Memory B cell (primary cell): ENCODE measurements around the gene MRPS17.

Experiments used
- ATAC-seq: fragments of 150-1000 bp; cut with Tn5 transposase; 2 replicates; pipeline ENCODE4 v1.10.0; 2021; ENCODE audit warnings: low read depth, mild to moderate bottlenecking, moderate library complexity
- DNase-seq, 2 donors: peaks; one replicate each; pipeline ENCODE4 v3.0.0; 2022; ENCODE audit warnings: low spot score in 2 of 2
- H3K27ac Mint-ChIP-seq: one replicate; pipeline ENCODE4 v1.8.0; 2022; ENCODE audit warnings: mild to moderate bottlenecking, moderate library complexity, mixed read lengths
- H3K27me3 Mint-ChIP-seq: one replicate; pipeline ENCODE4 v1.8.0; 2022; ENCODE audit warnings: mixed read lengths
- H3K36me3 Mint-ChIP-seq: one replicate; pipeline ENCODE4 v1.8.0; 2022; ENCODE audit warnings: mild to moderate bottlenecking, mixed read lengths
- H3K4me1 Mint-ChIP-seq: one replicate; pipeline ENCODE4 v1.8.0; 2022; ENCODE audit warnings: mixed read lengths
- H3K4me3 Mint-ChIP-seq: one replicate; pipeline ENCODE4 v1.8.0; 2022; ENCODE audit warnings: mild to moderate bottlenecking, moderate library complexity, mixed read lengths
- H3K9me3 Mint-ChIP-seq: one replicate; pipeline ENCODE4 v1.8.0; 2022; ENCODE audit warnings: mixed read lengths

MRPS17 gene

DNA sequence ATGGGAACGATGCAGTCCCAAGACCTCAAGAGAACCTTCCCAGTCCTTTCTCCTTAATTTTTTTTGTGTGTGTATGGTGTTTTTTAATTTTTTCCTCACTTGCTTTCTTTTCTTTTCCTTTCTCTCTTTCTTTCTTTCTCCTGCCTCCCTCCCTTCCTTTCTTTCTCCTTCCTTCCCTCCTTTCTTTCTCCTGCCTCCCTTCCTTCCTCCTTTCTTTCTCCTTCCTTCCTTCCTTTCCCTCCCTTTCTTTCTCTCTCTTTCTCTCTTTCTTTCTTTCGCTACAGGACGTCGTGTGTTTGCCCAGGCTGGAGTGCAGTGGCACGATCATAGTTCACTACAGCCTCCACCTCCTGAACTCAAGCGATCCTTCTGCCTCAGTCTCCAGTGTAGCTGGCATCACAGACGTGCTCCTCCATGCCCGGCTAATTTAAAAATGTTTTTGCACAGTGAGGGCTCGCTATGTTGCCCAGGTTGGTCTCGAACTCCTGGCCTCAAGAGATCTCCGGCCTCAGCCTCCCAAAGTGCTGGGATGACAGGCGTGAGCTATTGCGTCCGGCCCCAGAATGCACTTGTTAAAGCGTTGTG lies 12.0 kb downstream of the MRPS17 start:
- ATAC-seq (no peak), DNase-seq (no peak)
- Mint-ChIP-seq H3K9me3 (no peaks in the 10 kb centered on the region), H3K27me3 (no peaks in the 10 kb centered on the region), H3K4me3 (peak overlapping the region; percentile 71), H3K27ac (peak overlapping the region; percentile 92), H3K4me1 (peaks cover 21% of the 10 kb centered on the region), H3K36me3 (peaks cover 5% of the 10 kb centered on the region)

DNA sequence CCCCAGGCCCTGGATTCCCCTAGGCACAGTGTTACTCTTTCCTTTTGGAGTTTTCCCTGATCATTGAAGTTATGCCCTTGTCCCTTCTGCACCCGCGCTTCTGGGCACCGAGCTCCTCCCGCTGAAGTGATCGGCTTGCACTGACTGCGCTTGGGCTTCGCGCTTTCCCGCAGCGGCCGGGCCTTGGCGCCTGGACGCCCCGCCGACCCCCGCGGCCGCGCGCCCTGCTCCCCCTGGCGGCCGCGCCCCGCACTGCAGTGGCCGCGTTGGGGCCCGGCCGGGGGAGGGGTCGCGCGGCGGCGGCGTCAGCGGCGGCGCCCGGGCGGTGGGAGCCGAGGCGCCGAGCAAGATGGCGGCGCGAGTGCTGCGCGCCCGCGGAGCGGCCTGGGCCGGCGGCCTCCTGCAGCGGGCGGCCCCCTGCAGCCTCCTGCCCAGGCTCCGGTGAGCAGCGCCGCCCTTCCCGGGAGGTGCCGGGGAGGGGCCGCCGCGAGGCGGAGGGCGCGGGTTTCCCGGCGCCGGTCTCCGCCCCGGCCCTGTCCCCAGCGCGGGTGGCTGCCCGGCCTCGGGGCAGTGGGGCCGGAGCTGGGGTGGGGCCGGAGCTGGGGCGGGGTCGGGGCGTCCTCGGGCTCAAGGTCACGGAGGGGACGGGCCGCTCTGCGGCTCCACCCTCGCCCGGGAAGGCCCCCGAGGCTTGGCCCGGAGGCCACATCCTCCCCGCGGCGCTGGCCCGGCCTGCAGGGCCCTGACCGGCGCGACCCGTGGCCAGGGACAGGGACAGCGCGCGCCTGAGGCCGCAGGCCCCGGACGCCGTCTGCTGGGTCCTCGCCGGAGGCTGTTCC lies 12.8 kb downstream of the MRPS17 start, which contains the start of gene NIPSNAP2:
Gene NIPSNAP2 (plus strand): TSS at position 325 of the 839 bp plus-strand sequence. CDS start 25 bp downstream, at position 350.
- Mint-ChIP-seq H3K9me3 (no peaks in the 10 kb centered on the region), H3K36me3 (peaks cover 8% of the 10 kb centered on the region), H3K27ac (peak within 1 kb of the TSS; percentile 92), H3K4me1 (peaks cover 27% of the 10 kb centered on the region), H3K27me3 (no peaks in the 10 kb centered on the region), H3K4me3 (peak within 1 kb of the TSS; percentile 71)
- peak; percentile 82 for ATAC-seq
- peak; percentile 66 to 81 for DNase-seq

- DNase-seq = no peak
- no peaks in the 10 kb centered on the region for H3K27me3 Mint-ChIP-seq
- H3K4me3 Mint-ChIP-seq = peak overlapping the region; percentile 68
- H3K27ac Mint-ChIP-seq = peak overlapping the region; percentile 72
- H3K4me1 Mint-ChIP-seq = peaks cover 30% of the 10 kb centered on the region
- ATAC-seq = no peak
- peaks cover 12% of the 10 kb centered on the region for H3K36me3 Mint-ChIP-seq
- H3K9me3 Mint-ChIP-seq = no peaks in the 10 kb centered on the region
Measured at GRCh38 chr7:55965100-55965470, 13.4 kb downstream of the MRPS17 start.

GRCh38 chr7:55965805-55966421 lies 14.2 kb downstream of the MRPS17 start:
- peaks cover 15% of the 10 kb centered on the region for H3K36me3 Mint-ChIP-seq
- peak overlapping the region; percentile 32 for H3K4me3 Mint-ChIP-seq
- H3K27ac Mint-ChIP-seq = peak overlapping the region; percentile 72
- no peak for DNase-seq
- no peaks in the 10 kb centered on the region for H3K27me3 Mint-ChIP-seq
- ATAC-seq = no peak
- H3K9me3 Mint-ChIP-seq = no peaks in the 10 kb centered on the region
- peaks cover 35% of the 10 kb centered on the region for H3K4me1 Mint-ChIP-seq

DNA sequence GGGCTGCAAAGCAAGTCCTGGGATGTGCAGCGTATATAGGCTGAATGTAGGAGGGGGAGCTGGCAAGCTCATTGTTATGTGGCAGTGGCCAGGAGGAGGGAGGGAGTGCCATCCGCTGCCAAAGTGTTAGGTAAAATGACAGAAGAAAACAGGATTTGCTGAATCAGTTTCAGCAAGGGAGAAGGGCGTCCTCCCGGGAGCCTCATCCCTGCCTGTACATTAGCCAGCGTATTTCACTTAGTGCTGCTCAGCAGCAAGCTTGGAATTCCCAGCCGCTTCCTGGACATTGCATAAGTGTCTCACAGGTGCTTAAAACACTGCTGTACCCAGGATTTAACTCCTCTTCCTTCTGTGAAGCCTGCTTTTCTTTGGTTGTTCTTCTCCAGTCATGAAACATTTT lies 15.2 kb downstream of the MRPS17 start:
- H3K9me3 Mint-ChIP-seq = no peaks in the 10 kb centered on the region
- H3K27me3 Mint-ChIP-seq = no peaks in the 10 kb centered on the region
- H3K36me3 Mint-ChIP-seq = peaks cover 15% of the 10 kb centered on the region
- ATAC-seq (no peak), DNase-seq (no peak)
- peaks cover 35% of the 10 kb centered on the region for H3K4me1 Mint-ChIP-seq
- no peak overlapping the region for H3K4me3 Mint-ChIP-seq
- H3K27ac Mint-ChIP-seq = peak overlapping the region; percentile 30

GRCh38 chr7:55969391-55969790 lies 17.7 kb downstream of the MRPS17 start:
- no peak for ATAC-seq
- H3K4me1 Mint-ChIP-seq = peaks cover 26% of the 10 kb centered on the region
- no peaks in the 10 kb centered on the region for H3K27me3 Mint-ChIP-seq
- H3K27ac Mint-ChIP-seq = no peak overlapping the region
- no peaks in the 10 kb centered on the region for H3K9me3 Mint-ChIP-seq
- H3K4me3 Mint-ChIP-seq = no peak overlapping the region
- peaks cover 15% of the 10 kb centered on the region for H3K36me3 Mint-ChIP-seq
- no peak for DNase-seq

DNA sequence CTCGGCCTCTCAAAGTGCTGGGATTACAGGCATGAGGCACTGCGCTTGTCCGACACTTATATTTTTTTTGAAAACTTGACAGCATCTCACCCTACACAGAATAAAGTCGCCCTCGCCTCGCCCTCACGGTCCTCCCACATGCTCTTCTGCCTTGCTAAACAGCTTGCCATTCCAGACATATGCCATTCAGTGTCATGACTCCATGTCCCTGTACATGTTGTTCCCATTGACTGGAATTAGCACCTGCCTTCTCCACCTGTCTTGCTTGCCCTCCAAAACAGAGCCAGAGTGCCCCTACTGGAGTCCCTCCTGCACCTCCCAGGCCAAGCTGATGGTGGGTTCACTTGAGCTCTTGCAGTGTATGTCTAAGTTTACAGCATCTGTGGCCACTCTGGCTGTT lies 18.9 kb downstream of the MRPS17 start:
- no peaks in the 10 kb centered on the region for H3K9me3 Mint-ChIP-seq
- ATAC-seq (no peak), DNase-seq (no peak)
- peaks cover 15% of the 10 kb centered on the region for H3K36me3 Mint-ChIP-seq
- H3K4me3 Mint-ChIP-seq = no peak overlapping the region
- no peak overlapping the region for H3K27ac Mint-ChIP-seq
- peaks cover 29% of the 10 kb centered on the region for H3K4me1 Mint-ChIP-seq
- H3K27me3 Mint-ChIP-seq = no peaks in the 10 kb centered on the region

GRCh38 chr7:55970978-55971377 lies 19.3 kb downstream of the MRPS17 start:
- no peak overlapping the region for H3K4me3 Mint-ChIP-seq
- no peaks in the 10 kb centered on the region for H3K27me3 Mint-ChIP-seq
- H3K36me3 Mint-ChIP-seq = peaks cover 15% of the 10 kb centered on the region
- H3K27ac Mint-ChIP-seq = no peak overlapping the region
- DNase-seq = no peak
- H3K9me3 Mint-ChIP-seq = no peaks in the 10 kb centered on the region
- no peak for ATAC-seq
- peaks cover 25% of the 10 kb centered on the region for H3K4me1 Mint-ChIP-seq

DNA sequence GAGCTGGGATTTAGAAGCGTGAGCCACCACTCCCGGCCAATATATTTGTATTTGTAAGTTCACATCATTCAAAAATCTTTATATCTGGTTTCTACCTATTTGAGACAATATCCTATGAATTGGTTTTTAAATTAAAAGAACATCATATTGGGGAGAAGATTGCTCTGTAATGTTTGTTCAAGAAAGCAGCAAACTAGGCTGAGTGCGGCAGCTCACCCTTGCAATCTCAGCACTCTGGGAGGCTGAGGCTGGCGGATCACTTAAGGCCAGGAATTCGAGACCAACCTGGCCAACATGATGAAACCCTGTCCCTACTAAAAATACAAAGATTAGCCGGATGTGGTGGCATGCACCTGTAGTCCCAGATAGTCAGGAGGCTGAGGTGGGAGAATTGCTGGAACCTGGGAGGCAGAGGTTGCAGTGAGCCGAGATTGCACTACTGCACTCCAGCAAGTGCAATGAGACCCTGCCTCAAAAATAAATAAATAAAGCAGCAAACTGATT lies 22.1 kb downstream of the MRPS17 start:
- H3K36me3 Mint-ChIP-seq = peaks cover 19% of the 10 kb centered on the region
- no peak for ATAC-seq
- H3K4me1 Mint-ChIP-seq = peaks cover 19% of the 10 kb centered on the region
- no peak overlapping the region for H3K4me3 Mint-ChIP-seq
- DNase-seq = no peak
- no peaks in the 10 kb centered on the region for H3K9me3 Mint-ChIP-seq
- no peaks in the 10 kb centered on the region for H3K27me3 Mint-ChIP-seq
- H3K27ac Mint-ChIP-seq = no peak overlapping the region

DNA sequence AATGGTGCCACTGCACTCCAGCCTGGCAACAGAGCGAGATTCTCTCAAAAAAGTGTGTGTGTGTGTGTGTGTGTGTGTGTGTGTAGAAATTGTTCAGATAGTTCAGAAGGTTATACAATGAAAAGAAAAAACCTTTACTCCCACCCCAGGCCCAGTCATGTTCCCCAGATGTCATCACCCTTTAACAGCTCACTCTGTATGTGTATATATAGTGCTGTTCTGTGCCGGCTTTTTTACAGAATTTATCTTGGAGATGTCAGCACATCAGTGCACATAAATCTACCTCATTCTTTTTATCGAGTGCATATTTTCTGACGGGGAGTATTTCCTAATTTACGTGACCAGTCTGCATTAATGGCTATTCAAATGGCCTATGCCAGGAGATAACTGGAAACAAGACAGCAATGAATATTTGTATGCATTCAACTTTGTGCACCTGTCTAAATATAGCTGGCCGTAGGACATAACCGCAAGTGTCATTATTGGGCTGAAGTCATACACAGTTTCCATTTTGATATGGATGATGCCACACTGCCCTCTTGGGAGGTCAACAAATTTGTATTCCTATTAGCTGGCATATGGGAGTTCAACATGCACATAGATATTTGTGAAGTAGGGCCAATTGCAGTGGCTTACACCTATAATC lies 24.4 kb downstream of the MRPS17 start:
- ATAC-seq = no peak
- H3K27ac Mint-ChIP-seq = peak overlapping the region; percentile 11
- H3K4me3 Mint-ChIP-seq = no peak overlapping the region
- no peak for DNase-seq
- peaks cover 5% of the 10 kb centered on the region for H3K4me1 Mint-ChIP-seq
- H3K9me3 Mint-ChIP-seq = no peaks in the 10 kb centered on the region
- peaks cover 27% of the 10 kb centered on the region for H3K36me3 Mint-ChIP-seq
- no peaks in the 10 kb centered on the region for H3K27me3 Mint-ChIP-seq

DNA sequence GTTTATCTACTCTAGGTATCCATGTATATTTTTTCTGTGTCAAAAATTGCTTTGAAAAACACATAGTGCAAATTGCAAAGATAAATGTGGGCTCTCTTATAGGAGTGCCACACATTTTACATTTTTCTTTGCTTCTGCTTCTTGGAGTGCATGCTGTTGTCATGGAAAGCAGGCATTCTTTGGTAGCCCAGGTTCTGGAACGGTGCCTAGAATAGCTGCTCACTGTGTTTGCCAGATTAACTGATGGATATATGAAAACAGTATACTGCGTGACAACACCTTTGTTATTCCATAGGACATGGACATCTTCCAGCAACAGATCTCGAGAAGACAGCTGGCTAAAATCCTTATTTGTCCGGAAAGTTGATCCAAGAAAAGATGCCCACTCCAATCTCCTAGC lies 26.2 kb downstream of the MRPS17 start:
- Mint-ChIP-seq H3K27ac (no peak overlapping the region), H3K9me3 (no peaks in the 10 kb centered on the region), H3K4me3 (no peak overlapping the region), H3K36me3 (peaks cover 29% of the 10 kb centered on the region), H3K27me3 (no peaks in the 10 kb centered on the region), H3K4me1 (peaks cover 5% of the 10 kb centered on the region)
- DNase-seq (no peak), ATAC-seq (no peak)

DNA sequence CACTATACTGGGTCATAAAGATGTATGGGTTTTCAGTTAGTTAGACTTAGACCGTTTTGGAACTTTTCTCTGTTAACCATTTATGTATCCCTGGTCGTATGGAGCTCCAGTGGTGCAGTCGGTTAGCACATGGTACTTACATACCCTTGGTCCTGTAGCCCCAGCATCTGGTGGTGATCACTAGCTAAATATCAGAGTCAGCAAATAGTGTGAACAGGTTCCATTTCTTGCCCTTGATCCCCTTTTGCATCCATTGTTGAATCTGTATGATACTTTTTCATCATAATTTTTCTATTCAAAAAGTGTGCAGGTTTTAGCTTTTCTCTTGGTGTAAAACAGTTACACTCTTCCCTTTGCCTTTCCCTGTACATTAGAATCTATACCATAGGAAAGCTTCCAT lies 28.6 kb downstream of the MRPS17 start:
- H3K4me1 Mint-ChIP-seq = peaks cover 4% of the 10 kb centered on the region
- no peaks in the 10 kb centered on the region for H3K27me3 Mint-ChIP-seq
- H3K36me3 Mint-ChIP-seq = peaks cover 31% of the 10 kb centered on the region
- H3K27ac Mint-ChIP-seq = no peak overlapping the region
- DNase-seq (no peak), ATAC-seq (no peak)
- no peaks in the 10 kb centered on the region for H3K9me3 Mint-ChIP-seq
- H3K4me3 Mint-ChIP-seq = no peak overlapping the region

GRCh38 chr7:55983537-55983936 lies 31.9 kb downstream of the MRPS17 start:
- H3K27ac Mint-ChIP-seq = no peak overlapping the region
- no peaks in the 10 kb centered on the region for H3K4me1 Mint-ChIP-seq
- no peaks in the 10 kb centered on the region for H3K9me3 Mint-ChIP-seq
- H3K36me3 Mint-ChIP-seq = peaks cover 32% of the 10 kb centered on the region
- H3K27me3 Mint-ChIP-seq = no peaks in the 10 kb centered on the region
- H3K4me3 Mint-ChIP-seq = no peak overlapping the region
- ATAC-seq = no peak
- DNase-seq = no peak

DNA sequence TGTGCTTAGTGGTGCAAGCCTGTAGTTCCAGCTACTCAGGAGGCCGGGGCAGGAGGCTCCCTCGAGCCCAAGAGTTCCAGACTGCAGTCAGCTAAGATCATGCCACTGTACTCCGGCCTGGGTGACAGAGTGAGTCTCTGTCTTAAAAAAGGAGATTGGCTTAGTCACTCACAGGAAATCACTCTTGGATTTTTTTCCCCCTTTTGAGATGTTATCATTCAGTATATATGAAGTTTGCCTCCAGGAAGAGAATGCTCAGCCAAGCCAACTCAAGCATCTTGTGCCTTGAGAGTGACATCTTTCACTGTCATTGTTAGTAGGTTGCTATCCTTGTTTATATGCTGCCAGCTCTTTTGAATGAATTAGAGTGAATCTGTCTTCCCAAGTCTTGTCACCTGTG lies 40.7 kb downstream of the MRPS17 start:
- Mint-ChIP-seq H3K4me1 (no peaks in the 10 kb centered on the region), H3K27ac (no peak overlapping the region), H3K36me3 (peaks cover 34% of the 10 kb centered on the region), H3K9me3 (no peaks in the 10 kb centered on the region), H3K4me3 (no peak overlapping the region), H3K27me3 (no peaks in the 10 kb centered on the region)
- DNase-seq = no peak
- ATAC-seq = no peak
